UCSD-AML1 (cell line): ENCODE results near the gene FFAR1.
"Not testable (repeated sequence)": the region's sequence is repeated elsewhere in the genome, so short reads cannot be mapped to it uniquely, and the experiment has no call there.

Experiments used
- DNase-seq: peaks from one replicate; lab custom pipeline; 2025; ENCODE audit not compliant: unreplicated experiment; lab: John Stamatoyannopoulos, UW

Gene FFAR1

DNA sequence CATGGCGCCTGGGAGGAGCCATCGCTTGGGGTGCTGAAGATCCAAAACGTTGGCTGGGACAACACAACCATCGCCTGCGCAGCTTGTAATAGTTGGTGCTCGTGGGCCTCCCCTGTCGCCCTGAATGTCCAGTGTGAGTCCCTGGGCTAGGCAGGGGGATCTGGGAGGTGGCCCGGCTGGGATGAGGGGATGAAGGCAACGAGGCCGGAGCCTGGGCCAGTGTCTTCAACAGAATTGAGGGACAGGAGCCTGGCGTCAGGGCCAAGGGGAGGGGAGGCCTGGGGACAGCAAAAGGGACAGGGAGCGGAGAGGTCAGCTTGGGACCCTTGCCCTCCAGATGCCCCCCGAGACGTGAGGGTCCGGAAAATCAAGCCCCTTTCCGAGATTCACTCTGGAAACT lies 6.7 kb upstream of the FFAR1 start:
- no peak for DNase-seq

DNA sequence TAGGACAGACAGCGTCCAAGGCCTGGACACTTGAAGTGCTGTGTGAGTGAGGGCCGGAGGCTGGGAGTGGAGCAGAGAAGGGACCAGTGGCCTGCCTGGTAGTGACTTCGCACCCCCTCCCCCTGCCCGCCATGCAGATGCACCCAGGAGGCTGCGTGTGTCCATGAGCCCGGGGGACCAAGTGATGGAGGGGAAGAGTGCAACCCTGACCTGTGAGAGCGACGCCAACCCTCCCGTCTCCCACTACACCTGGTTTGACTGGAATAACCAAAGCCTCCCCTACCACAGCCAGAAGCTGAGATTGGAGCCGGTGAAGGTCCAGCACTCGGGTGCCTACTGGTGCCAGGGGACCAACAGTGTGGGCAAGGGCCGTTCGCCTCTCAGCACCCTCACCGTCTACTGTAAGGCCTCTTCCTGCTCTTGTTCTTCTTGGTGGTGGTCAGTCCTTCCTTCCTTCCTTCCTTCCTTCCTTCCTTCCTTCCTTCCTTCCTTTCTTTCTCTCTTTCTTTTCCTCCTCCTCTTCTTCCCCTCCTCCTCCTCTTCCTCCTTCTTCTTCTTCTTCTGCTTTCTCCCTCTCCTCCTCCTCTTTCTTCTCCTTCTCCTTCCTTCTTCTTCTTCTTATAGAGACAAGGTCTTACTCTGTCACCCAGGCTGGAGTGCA lies 6.0 kb upstream of the FFAR1 start:
- no peak for DNase-seq

DNA sequence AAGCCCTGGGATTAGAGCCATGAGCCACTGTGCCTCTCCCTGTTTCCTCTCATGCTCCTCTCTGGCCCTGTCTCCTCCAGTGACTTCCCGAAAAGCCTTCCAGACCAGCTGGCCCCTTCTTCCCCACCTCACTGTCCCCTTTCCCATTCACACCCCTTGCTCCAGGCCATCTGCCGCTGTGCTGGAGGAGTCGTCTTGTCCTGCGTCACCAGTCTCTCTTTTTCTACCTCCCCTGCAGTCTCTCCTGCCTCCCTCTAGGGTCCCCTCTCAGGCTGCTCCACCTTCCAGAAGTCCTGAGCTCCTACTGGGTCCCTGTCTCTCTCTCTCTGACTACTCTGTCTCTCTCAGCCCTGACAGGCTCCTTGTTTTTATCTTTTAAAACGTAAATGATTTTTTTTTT lies 5.3 kb upstream of the FFAR1 start:
- DNase-seq = no peak

DNA sequence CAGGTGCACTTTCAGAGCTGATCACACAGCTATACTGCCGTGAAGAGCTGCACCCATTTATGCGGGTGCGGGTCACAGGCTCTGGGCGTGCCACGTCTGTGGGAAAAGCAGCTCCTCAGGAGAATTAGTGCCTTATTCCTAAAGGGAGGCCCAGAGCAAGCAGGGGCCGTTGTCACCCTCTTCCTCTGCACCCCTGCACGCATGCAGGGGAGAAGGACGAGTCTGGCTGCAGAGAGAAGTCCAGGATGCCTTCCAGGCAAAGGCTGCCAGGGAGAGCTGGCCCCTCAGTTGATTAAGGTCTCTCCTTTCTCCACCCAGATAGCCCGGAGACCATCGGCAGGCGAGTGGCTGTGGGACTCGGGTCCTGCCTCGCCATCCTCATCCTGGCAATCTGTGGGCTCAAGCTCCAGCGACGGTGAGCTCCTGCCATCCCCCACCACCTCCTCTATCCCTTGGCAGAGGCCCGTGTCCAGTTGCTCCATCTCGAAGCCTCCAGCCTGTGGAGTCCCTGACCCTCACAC lies 3.1 kb upstream of the FFAR1 start:
- DNase-seq = no peak

DNA sequence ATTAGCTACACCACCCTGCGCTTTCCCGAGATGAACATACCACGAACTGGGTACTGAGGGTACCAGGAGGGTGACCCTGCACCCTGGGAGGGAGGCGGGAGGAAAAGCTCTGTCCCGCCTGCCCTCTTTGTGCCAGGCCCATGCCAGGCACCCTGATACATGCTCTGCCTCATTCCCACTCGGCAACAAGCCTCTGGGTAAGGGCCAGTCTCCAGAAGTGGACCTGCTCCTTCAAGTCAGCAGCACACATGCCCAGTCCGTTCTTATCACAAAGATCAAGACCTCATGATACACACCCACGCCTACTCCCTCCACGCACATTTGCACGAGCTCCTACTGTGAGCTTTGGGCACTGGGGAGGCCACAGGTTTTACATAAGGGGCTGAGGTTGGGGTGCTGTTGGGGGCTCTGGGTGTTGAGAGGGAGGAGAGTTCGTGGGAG lies 2.0 kb upstream of the FFAR1 start:
- DNase-seq = no peak

DNA sequence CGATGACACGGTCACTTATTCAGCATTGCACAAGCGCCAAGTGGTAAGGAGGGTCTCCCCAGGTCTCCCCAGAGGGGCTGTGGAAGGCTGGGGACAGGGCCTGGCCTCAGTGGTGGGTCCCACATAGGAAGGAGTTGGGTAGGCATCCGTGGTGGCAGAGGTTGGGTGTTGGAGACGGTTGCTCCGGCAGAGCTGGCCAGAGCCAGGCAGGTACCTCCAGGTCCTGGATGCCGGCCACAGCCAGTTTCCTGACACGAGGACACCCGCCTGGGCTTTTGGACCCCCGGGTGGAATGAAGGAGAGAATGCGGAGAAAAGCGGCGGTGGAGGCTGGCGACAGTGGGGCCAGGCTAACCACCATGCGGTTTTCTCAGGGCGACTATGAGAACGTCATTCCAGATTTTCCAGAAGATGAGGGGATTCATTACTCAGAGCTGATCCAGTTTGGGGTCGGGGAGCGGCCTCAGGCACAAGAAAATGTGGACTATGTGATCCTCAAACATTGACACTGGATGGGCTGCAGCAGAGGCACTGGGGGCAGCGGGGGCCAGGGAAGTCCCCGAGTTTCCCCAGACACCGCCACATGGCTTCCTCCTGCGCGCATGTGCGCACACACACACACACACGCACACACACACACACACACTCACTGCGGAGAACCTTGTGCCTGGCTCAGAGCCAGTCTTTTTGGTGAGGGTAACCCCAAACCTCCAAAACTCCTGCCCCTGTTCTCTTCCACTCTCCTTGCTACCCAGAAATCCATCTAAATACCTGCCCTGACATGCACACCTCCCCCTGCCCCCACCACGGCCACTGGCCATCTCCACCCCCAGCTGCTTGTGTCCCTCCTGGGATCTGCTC lies 1.3 kb upstream of the FFAR1 start:
- DNase-seq = peak; percentile 52

DNA sequence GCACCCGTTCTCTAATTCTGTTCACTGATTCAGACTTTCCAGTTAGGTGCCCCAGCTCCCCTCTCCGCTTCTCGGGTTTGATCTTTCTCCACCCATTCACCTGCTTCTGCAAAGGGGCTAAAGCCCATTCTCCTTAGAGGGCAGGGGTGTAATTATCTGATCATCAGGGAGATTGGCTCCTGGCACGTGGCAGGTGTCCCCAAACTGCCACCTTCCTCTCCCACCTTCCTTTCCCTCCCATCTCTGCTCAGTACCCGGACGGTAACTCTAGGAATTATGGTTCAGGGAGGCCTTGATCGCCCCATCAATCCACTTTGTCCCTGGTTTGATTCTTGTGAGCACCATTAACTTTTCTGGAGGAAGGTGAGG lies 212 bp downstream of the FFAR1 start:
- no peak for DNase-seq

DNA sequence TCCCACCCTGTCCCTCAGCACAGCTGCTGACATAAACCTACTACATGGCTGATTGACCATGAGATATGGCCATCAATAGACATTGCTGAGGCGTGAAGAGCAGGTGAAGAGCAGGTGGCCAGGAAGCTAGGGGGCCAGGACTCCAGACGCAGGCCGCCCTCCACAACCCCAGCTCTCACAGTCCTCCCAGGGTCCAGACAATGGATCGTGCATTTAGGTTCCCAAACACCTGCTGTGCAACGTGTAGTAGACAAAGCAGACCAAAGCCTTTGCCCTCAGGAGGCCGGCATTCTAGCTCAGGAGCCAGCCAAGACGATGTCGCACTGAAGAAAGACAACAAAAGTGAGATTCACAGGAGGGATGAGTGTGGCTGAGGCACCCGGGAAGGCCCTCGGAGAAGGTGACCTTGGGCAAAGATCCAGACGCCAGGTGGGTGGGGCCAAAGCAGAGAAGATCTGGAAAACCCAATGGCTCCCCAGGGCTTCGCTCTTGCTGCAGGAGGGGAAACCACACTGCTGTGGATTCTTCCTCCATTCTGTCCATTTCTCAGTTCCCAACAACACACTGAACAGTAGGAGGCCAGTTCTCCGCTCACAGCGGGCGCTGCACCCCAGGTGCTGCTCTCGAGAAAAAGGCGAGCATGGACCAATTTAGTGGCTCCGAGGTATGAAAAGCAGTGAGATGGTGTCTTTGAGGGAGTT lies 1.4 kb downstream of the FFAR1 start:
- no peak for DNase-seq

DNA sequence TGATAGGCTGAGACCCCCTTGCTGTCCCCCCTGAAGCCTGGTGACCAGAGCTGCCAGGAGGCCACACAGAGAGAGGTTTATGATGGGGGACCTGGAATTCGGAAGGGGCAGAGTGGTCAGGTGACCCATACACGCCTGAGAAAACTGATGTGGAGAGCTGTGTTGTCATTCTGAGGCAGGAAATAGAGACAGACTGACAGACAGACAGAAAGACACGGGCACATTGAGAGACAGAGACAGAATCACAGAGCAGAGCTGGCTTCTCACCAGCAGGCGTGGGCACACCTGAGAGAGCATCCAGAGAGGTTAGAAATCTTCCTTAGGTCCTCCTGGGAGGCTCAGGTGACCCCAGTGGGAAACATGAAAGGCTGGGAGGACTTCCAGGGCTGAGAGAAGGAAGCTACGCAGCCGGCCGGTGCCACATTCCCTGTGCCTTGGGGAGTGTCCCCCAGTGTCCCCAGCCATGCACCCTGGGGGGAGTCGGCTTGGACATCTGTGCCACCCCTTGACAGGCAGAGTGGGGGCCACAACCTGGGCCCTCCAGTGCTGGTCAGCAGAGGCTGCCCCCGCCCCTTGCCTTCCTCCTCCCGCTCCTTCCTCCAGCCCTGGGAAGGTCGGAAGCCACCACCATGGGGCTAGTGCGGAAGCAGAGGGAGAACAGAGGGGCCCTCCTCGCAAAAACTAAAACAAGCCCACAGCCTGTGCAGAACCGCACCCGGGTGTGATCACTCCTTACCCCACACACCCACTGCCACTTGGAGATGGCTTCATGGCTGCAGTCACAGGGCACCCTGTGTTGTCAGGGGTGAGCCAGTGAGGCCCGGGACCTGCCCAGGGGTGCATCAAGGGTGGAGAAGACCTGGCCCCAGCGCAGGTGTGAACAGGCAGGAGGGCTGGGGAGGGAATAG lies 2.2 kb downstream of the FFAR1 start:
- DNase-seq = no peak

DNA sequence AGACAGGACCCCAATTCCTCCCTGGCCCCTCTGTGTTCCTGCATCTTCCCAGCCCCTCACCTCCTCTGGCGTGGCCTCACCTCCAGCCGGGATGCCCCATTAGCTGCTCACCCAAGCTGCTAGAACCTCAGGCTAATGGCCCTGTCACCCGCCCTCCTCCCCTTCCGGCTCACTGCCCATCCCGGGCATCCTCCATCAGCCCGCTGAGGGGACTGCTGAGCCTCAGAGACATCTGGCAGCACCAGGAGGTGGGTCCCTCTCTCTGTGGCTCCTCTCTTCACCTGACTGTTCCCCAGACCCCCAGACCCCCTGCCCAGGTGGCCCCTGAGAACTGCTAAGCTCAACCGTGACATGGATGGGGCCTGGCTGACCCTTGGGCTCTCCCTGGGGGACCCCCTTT lies 2.9 kb downstream of the FFAR1 start:
- no peak for DNase-seq

DNA sequence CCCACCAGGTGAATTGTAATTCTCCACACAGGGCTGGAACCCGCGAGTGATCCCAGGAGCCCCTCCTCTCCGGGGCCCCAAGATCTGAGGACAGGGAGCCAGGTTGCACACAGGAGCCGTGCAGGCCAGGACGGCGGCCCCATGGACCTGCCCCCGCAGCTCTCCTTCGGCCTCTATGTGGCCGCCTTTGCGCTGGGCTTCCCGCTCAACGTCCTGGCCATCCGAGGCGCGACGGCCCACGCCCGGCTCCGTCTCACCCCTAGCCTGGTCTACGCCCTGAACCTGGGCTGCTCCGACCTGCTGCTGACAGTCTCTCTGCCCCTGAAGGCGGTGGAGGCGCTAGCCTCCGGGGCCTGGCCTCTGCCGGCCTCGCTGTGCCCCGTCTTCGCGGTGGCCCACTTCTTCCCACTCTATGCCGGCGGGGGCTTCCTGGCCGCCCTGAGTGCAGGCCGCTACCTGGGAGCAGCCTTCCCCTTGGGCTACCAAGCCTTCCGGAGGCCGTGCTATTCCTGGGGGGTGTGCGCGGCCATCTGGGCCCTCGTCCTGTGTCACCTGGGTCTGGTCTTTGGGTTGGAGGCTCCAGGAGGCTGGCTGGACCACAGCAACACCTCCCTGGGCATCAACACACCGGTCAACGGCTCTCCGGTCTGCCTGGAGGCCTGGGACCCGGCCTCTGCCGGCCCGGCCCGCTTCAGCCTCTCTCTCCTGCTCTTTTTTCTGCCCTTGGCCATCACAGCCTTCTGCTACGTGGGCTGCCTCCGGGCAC lies 3.9 kb downstream of the FFAR1 start:
- no peak for DNase-seq

DNA sequence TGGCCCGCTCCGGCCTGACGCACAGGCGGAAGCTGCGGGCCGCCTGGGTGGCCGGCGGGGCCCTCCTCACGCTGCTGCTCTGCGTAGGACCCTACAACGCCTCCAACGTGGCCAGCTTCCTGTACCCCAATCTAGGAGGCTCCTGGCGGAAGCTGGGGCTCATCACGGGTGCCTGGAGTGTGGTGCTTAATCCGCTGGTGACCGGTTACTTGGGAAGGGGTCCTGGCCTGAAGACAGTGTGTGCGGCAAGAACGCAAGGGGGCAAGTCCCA lies 4.4 kb downstream of the FFAR1 start:
- DNase-seq = no peak

DNA sequence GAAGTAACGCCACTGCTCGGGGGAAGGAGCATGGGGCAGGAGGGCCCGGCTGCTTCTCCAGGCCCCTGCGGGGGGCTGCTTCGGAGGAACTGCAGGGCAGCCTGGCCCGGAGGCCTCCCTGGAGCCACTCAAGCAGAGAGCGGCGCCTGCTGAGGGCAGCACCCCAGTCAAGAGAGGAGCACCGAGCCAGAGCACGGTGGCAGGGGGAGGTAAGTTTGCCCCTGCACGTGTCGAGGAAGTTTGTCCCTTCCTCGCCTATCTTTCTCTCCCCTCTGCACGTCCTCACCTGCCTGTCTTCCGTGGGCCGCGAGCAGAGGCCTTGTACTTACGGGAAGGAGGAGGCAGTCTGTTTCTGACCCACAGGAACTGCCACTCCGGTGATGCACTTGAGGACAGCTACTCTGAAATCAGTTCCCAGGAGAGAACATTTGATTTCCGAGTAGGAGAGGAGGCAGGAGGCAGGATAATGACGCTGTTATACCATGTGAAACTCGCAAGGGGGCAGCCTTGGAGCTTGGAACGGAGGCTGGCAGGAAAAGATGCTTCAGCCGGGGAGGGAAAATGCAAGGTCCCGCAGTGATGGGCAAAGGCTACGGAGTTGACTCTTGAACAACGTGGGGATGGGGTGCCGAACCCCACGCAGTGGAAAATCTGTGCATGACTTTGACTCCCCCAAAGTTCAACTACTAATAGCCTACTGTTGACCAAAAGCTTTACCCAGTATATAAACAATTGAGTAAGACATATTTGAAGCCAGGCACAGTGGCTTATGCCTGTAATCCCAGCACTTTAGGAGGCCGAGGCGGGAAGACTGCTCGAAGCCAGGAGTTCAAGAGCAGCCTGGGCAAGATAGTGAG lies 5.0 kb downstream of the FFAR1 start:
- peak; percentile 40 for DNase-seq

DNA sequence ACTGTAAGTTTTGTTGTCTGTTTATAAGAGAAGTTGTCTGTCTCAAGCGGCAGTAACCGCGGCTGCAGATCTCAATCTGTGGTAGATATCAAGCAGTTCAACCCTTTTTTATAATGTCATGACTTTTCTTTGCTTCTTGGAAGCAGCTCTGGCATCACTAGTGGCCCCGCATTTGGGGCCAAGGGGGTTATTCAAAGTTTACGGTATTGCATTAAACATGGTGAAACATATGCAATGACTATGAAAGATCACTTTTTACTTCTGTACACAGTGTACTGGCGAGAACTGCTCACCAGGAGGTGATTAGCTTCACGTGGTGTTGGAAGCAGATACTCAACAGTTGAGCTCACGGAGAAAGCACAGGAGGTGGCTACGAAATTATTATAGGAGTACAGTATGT lies 5.9 kb downstream of the FFAR1 start:
- no peak for DNase-seq

DNA sequence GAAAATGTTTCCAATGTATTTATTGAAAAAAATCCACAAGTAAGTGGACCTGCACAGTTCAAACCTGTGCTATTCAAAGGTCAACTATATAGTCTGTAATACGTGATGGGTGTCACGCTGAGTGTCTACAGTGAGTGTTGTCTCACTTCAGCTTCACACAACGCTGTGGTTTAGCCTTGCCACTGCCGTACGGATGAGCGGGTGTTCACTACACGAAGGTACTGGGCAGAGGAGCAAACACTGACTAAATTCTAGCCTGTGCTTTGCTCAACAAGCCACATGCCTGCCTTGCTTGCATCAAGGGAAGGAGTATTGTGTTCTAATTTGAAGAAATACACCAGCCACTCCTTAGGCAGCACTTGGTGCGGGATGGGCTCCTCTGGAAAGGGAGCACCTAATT lies 7.2 kb downstream of the FFAR1 start:
- DNase-seq = no peak

DNA sequence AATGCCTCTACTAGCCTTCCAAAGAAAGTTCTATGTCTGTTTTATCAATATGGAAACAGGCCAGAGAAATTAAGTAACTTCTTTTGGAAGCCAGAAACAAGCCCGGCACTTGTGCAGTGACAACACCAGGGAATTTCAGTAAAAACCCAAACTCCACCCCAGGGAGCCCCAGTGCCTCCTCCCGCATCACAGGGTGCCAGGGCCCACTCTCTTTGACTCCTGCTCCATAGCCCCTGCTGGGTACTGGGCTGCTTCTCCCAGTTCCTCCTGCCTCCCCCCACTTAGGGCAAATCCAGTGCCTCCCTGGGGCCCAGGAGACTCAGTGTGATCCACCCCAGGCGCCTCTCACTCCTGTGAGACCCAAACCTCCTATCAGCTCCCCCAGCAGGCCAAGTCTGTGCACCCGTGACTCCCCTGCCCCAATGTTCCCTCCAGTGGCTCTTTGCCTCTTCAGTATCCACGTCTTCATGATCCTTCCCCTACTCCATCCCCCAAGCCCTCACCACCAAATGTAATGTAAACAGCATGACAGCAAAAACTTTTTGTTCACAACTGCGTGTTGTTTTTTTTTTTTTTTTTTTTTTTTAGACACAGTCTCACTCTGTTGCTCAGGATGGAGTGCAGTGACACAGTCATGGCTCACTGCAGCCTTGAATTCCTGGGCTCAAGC lies 8.2 kb downstream of the FFAR1 start:
- DNase-seq = no peak

DNA sequence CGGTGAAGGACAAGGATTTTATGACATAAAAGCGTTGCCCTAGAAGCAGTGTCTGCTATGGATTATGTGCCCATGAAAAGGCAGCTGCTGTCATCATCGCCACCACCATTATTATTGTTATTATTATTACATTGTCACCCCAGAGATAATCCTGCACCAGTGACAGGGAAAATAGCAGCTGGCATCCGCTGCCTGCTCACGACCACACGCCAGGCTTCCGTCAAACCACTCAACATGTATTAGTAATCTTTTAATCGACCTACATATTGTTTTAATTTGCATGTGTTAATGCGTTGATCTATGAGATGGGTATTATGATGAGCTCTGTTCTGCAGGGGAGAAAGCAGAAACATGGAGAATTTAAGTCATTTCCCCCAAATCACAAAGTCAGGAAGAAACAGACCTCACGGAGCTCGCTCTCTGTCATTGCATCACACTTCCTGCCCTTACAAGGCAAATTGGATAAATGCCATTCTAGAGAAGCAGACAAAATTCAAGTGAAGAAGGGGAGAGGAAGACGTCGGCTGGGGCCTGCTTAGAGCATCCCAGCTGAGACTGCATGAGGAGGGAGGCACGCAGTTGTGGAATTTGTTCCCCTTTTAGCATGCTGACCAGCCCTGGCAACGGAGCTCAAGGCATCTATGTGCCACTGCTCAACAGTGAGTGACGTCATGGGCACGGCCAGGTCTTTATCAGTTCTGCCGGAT lies 10.3 kb downstream of the FFAR1 start, which contains the start of gene FFAR3:
Gene FFAR3 (plus strand): TSS at position 594 of the 707 bp plus-strand sequence. CDS start 431 bp downstream, outside the sequence.
- DNase-seq = peak; percentile 31

DNA sequence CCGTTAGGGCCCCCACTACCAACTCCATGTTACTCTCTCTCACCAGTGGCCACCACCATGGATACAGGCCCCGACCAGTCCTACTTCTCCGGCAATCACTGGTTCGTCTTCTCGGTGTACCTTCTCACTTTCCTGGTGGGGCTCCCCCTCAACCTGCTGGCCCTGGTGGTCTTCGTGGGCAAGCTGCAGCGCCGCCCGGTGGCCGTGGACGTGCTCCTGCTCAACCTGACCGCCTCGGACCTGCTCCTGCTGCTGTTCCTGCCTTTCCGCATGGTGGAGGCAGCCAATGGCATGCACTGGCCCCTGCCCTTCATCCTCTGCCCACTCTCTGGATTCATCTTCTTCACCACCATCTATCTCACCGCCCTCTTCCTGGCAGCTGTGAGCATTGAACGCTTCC lies 11.1 kb downstream of the FFAR1 start:
- not testable (repeated sequence) for DNase-seq
